ENCODE measurements around the gene RASAL2.

DNA sequence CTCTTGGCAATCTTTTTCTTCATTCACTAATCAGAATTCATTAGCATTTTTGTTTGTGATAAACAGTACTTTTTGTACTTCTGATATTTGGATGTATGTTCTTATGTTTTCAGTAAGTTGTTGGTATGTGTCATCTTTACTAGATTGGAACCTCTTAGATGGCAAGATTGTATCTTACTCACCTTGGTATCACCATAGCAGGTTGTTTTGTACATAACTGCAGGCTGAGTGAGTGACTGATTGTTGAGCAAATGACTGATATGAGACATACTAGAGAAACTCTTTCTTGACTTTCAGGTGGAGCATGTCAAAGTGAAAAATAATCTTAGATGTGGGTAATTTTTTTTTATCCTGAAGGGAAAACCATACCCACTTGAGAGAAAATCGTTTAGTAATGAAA, 229.2 kb downstream of the RASAL2 start:
- no peak for TF ChIP-seq CTCF (conservative IDR thresholded peaks at IDR 0.05; ENCODE audit: low read depth, low read length)
- no peak for TF ChIP-seq RCOR1 (IDR thresholded peaks at IDR 0.05; ENCODE audit: insufficient replicate concordance, low read length)
- no peak for TF ChIP-seq POLR2A (IDR thresholded peaks at IDR 0.05; ENCODE audit: low read depth, low read length)
- TF ChIP-seq MAFK (IDR thresholded peaks at IDR 0.05; ENCODE audit: low read depth, low read length): no peak
- TF ChIP-seq FOS (IDR thresholded peaks at IDR 0.05; ENCODE audit: low read depth, low read length): no peak
- TF ChIP-seq ELK1 (IDR thresholded peaks at IDR 0.05; ENCODE audit: borderline replicate concordance, low read depth, low read length): no peak
- TF ChIP-seq MXI1 (IDR thresholded peaks at IDR 0.05; ENCODE audit: borderline replicate concordance, low read depth, low read length): no peak
- TF ChIP-seq USF2 (IDR thresholded peaks at IDR 0.05; ENCODE audit: low read depth, low read length): no peak
- no peak for TF ChIP-seq RFX5 (IDR thresholded peaks at IDR 0.05; ENCODE audit: low read depth, low read length)
- no peak for TF ChIP-seq RAD21 (IDR thresholded peaks at IDR 0.05; ENCODE audit: low read length)
- TF ChIP-seq SMC3 (IDR thresholded peaks at IDR 0.05; ENCODE audit: low read depth, low read length): no peak
- no peak for TF ChIP-seq BHLHE40 (IDR thresholded peaks at IDR 0.05; ENCODE audit: low read depth, low read length)
- TF ChIP-seq CEBPB (IDR thresholded peaks at IDR 0.05; ENCODE audit: low read depth, low read length): no peak
